ENCODE measurements around the gene MTARC2.

MTARC2 gene

GRCh38 chr1:220804202-220804586 is 56.1 kb downstream of the MTARC2 start:
- no peak for DNase-seq

DNA sequence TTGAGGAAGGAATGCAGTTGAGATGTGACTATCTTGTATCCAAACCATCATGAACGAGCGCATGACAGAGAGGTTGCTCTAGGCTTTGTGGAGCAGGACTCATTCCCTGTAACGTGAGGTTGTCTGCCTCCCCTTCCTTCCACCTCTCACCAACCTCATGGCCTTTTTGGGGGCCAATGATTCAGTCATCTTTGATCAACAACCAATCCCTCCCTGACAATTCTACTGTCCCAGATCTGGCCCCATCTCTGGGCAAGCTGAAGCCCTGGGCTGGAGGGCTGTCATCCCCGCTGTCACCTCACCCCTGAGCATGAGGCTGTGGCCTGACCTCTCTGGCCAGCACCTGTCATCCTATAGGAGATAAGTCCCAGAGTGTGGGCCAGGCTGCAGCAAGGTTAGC is 58.3 kb downstream of the MTARC2 start:
- no peak for DNase-seq

- DNase-seq: no peak
These were observed 59.6 kb downstream of the MTARC2 start for GRCh38 chr1:220807726-220808125.

DNA sequence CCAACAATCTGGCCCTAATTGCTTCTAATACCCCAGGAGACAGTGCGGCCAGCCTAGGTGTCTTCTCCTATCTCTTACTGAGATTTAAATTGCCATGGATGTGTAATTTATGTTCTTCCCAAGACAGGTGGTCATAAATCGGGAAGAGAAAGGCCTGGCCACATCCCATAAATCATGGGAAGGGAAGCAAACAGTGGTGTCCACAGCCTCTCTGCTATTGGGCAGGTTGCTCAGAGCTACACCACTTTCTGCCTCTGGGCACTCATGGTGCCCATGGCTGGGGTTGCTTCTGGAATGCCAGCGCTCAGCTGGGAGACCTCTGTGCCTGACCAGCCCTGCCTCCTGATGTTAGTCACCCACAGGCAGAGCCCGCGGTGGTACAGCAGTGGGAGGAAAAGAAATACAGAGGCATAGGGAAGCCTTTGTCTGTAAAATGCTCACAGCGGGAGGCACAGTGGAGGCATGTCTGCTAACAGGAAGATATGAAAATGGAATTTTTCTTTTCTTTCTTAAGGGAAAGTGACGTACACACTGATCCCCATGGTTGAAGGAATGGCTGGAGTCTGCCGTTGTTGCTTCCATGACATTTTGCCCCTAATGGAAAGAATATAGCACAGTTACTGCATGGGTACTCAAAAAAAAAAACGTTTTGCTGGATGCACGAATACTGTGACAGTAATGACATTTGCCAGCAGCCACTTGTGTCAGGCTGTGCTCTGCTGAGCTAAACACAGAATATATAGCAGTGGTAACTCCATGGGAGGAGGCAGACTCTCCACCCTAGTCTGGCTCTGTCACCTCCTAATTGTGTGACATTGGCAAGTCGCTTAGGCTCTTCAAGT is 60.4 kb downstream of the MTARC2 start:
- DNase-seq: no peak

DNA sequence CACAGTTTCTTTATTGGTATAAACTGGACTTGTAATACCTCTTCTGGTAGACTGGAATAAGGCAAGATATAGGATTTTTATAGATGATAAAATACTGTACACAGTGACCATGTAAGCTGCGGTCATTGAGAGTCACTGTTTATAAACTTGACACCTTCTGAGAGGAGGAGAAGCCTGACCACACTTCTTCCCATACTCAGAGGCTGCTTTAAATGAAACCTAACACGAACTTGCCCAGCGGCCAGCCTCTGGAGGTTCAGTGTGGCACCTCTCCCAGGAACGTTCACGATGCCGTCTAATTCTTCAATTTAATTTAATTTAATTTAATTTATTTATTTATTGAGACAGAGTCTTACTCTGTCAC is 61.0 kb downstream of the MTARC2 start:
- DNase-seq: no peak

GRCh38 chr1:220809704-220810103 is 61.6 kb downstream of the MTARC2 start:
- DNase-seq: no peak

GRCh38 chr1:220810179-220810653 is 62.1 kb downstream of the MTARC2 start:
- peak; percentile 78 for DNase-seq

- DNase-seq: no peak
These were observed 62.8 kb downstream of the MTARC2 start for GRCh38 chr1:220810963-220811362.

DNA sequence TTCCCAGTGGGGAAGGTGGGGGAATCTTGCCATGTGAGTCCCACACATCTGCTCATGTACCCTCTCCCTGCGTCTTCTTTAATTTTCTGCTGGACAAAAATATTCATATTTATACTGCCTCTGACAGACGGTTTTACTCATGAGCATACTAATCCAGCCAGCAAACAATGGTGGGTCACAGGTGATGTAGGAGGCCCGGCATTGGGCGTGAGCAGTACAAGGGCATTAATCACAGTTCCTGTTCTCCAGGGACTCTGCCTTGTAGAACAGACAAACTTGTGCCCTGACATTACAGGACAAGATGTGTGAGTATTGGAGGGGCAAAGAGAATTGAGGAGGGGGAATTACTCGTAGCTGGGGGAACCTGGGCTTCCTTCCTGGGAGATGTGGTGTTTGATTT is 63.6 kb downstream of the MTARC2 start:
- no peak for DNase-seq

- no peak for DNase-seq
These were observed 64.2 kb downstream of the MTARC2 start for GRCh38 chr1:220812308-220812707.

- no peak for DNase-seq
These were observed 64.9 kb downstream of the MTARC2 start for GRCh38 chr1:220813013-220813412.

DNA sequence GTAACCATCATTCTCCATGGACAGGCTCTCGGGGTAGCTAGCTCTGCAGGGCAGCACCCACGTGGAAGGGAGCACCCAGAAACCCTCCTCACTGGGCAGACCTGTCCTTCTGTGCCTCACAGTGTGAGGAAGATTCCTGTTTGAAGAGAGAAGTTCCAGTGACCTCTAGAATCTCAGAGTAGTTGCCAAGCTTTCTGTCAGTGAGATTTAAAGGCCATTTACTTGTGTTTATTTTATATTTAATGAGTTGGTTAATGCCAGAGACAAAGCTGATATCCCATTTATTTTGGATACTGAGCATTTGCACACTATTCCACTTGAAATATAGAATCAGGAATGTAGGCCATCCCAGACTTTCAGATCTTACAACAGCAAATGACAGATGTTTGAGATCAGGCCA is 67.3 kb downstream of the MTARC2 start:
- no peak for DNase-seq

- DNase-seq: no peak
These were observed 69.8 kb downstream of the MTARC2 start for GRCh38 chr1:220817907-220818306.

DNA sequence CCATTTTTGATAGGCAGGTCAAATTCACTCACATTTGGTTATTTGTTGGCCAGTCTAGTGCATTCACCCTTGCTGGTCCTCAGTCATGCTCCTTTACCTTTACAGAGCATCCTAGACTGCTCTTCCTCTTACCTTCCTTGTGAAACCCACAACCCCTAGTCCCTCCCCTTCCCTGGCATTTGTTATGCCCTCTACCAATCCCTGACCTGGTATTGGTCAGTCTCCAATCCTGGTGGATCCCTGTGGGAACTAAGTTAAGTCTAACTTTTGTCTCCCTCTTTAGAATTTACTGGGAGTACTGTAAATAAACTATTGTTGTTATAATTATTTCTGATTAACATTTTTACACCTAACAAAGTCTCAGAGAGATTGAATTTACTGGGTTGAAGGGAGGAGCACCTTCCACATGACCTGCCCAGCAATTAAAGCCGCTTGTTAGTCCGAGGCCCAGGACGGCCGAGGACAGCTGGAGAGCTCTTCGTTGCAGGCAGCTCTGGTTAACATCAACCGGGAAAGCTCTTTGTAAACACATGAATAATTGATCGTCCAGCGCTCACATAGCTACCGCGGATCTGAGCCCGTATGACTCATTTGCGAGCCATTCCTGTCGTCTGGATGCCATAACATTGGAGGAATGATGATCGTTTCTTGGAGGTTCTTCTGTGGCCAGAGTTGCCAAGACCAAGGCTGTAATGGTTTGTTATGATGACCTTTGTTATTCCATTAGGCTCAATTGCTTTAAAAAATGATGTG is 70.5 kb downstream of the MTARC2 start:
- DNase-seq: no peak

- no peak for DNase-seq
These were observed 71.4 kb downstream of the MTARC2 start for GRCh38 chr1:220819467-220820026.

DNA sequence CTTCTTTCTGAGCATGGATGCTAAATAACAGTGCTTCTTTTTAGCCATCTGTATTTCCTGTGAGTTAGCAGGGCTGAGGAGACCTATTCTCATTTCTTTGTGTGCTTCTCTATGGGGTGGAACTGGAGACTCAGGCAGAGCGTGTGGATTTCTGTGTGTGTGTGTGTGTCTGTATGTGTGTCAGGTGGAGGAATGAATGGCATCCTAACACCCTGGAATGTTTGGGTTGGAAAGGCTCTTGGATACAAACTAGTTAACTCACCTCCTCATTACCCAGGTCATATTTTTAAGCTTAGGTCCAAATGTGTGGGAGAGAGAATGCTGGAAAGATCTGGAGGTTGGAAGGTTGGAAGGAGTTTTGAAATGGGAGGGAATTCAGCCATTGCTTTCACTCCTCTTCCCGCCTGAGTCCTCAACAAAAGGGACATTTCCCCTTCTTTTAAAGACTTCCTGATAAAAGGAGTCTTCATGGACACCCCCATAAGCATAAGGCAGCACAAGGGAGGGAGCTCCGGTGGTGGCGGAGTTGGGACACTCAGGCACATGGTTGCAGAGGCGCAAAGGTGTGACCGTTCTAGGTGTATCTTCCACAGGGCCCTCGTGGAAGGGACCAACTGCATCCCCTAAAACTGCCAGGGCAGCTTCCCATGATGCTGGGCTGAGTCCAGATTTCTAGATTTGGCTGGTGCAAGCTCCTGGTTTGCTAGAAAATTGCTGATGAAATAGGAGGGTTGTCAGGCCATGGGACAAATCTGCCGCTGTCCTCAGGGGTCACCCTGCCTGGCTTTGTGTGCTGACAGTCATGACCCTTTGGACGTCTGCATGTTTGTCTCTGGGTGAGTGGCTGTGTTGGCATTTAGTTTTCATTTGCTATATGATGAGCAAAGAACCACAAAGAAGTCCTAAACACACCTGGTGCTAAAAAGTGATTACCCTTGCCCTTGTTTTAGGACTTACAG is 76.2 kb downstream of the MTARC2 start:
- no peak for DNase-seq

- no peak for DNase-seq
These were observed 77.9 kb downstream of the MTARC2 start for GRCh38 chr1:220825819-220826551.

DNA sequence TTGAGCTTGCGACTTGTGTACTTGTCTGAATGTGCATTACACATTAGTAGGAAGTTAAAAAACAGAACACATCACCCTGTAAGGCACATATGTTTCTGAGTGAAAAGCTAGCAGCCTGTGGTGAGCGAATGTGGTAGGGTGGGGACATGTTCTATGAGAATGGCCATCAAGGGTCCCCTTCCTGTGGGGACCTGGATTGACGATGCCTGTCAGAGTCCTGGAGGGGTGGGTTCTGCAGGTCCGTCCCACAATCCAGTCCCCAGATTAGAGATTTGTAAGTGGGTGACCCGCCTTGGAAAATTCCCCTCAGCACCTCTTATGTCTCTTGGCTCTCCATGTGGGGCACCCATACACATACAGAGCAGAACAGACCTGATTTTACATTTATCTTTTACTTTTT is 78.6 kb downstream of the MTARC2 start:
- DNase-seq: no peak

DNA sequence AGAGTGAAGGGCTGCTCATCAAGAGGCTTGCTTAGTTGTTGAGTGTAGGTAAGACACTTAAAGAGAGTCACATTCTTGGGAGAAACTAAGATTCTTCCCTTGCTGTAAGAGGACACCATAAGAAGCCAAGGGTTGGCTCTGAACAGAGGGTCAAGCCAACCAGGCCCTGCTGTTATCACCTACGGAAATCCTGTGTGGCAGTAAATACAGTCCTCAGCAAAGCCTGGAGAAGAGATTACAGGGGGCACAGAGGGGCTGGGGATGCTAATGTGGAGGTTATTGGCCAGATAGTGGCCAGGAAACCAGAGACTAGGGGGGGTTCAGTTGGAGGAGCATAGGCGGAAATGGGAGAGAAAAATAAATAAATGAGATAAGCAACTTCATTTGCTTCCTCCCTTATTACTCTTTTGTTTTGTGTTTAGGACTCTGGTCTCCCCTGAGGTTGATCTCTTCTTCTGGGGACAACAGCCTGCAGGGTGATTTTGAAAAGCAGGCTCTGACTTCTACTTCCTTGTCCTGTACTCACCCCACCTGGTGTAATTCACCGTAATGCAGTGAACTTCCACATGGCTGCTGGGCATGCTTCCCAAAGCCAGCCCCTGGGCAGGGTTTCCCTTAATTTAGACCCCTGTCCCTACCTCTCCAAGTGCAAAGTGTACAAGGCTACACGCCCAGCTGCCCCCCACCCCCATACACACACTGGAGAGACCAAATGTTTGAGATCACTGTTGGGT is 79.5 kb downstream of the MTARC2 start:
- no peak for DNase-seq

DNA sequence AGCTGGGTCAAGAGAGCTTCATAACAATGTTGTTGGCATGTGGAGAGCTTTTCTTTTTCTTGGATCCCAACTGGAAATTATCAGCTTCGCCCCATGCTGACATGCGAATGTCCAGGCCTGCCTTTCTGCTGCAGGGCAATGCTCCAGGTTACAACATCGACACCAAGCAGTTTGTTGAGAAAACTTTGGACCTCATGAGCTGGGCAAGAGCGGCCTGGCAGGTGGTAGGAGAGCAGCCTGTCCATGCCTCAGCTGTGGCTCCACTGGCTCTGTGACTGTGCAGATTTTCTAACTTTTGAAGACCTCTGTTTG is 80.0 kb downstream of the MTARC2 start:
- no peak for DNase-seq

DNA sequence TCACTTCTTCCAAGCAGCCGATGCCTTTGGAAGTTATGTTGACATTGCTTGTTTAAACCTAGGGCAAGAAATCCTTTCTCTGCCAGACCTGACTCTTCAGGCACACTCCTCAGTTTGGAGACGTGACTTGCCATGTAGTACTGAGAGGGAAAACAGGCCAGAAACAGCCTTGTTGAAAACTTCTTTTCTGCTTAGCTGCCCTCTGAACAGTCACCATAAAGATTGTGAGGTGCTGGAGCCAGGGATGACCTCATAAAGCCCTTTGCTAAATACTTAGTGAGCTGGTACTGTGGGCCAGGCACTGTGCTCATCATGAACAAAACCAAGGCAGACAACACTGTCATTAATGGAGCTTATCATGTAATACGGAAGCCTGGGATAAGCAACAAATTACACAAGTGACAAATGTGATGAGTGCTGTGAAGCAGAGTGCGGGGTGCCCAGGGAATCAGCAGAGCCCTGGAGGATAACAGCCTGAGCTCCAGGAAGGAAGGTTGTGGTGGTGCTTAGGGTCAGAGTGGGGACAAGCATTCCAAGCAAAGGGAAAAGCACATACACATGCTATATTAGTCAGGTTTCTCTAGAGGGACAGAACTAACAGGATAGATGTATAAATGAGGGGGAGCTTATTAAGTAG is 80.9 kb downstream of the MTARC2 start:
- no peak for DNase-seq

All from activated CD4-positive, alpha-beta T cell treated with anti-CD3 and anti-CD28 coated beads, Interleukin-10, Interleukin-2, amounts not matched to agents 100 ng/mL and 50 ng/mL, durations not matched to agents 16 hours and 8 hours (primary cell).